GM21381 (cell line): ENCODE data around the gene GRHL3.

Experiments
- ATAC-seq: cut with Tn5 transposase; IDR thresholded peaks from one replicate; pipeline ENCODE4 v1.9.1; 2021; ENCODE audit warnings: mild to moderate bottlenecking, moderate library complexity; ENCODE audit not compliant: unreplicated experiment

Gene GRHL3

GRCh38 chr1:24340770-24341169 is 21.6 kb downstream of the GRHL3 start:
- ATAC-seq, result no peak

- ATAC-seq, result no peak
These were observed 22.1 kb downstream of the GRHL3 start for GRCh38 chr1:24341260-24341659.

- ATAC-seq, result no peak
These were observed 24.4 kb downstream of the GRHL3 start for GRCh38 chr1:24343412-24344089.

GRCh38 chr1:24344090-24344742 is 25.1 kb downstream of the GRHL3 start:
- ATAC-seq, result no peak

GRCh38 chr1:24345334-24345733 is 26.2 kb downstream of the GRHL3 start:
- no peak for ATAC-seq

- ATAC-seq, result no peak
These were observed 28.2 kb downstream of the GRHL3 start for GRCh38 chr1:24347159-24347934.

GRCh38 chr1:24348196-24348595 is 29.0 kb downstream of the GRHL3 start:
- no peak for ATAC-seq

GRCh38 chr1:24349891-24350290 is 30.7 kb downstream of the GRHL3 start:
- no peak for ATAC-seq

- no peak for ATAC-seq
These were observed 32.1 kb downstream of the GRHL3 start for GRCh38 chr1:24351247-24351646.

GRCh38 chr1:24351918-24352627 is 32.9 kb downstream of the GRHL3 start:
- no peak for ATAC-seq

GRCh38 chr1:24353292-24353891 is 34.2 kb downstream of the GRHL3 start:
- ATAC-seq, result no peak

- no peak for ATAC-seq
These were observed 36.3 kb downstream of the GRHL3 start for GRCh38 chr1:24355466-24355865.

- ATAC-seq, result no peak
These were observed 37.9 kb downstream of the GRHL3 start for GRCh38 chr1:24357038-24357437.

- no peak for ATAC-seq
These were observed 41.5 kb downstream of the GRHL3 start for GRCh38 chr1:24360681-24361080.

GRCh38 chr1:24361811-24362210 is 42.7 kb downstream of the GRHL3 start:
- ATAC-seq, result no peak

GRCh38 chr1:24362396-24362795 is 43.2 kb downstream of the GRHL3 start:
- ATAC-seq, result no peak

- ATAC-seq, result no peak
These were observed 43.9 kb downstream of the GRHL3 start for GRCh38 chr1:24362982-24363614.

- no peak for ATAC-seq
These were observed 44.8 kb downstream of the GRHL3 start for GRCh38 chr1:24363994-24364393.

GRCh38 chr1:24364605-24364974 is 45.4 kb downstream of the GRHL3 start:
- no peak for ATAC-seq

GRCh38 chr1:24364975-24365678 is 46.0 kb downstream of the GRHL3 start:
- no peak for ATAC-seq
